Measurements from ENCODE around the gene EYS. TPM values are rescaled to one million over a fixed set of nuclear protein-coding genes. Genes with fewer than 3 reads are reported as not detected.
"Not testable (repeated sequence)": the region's sequence is repeated elsewhere in the genome, so short reads cannot be mapped to it uniquely, and the experiment has no call there.

The EYS gene
- total RNA-seq, 1 donor from 2014 or later: not detected

DNA sequence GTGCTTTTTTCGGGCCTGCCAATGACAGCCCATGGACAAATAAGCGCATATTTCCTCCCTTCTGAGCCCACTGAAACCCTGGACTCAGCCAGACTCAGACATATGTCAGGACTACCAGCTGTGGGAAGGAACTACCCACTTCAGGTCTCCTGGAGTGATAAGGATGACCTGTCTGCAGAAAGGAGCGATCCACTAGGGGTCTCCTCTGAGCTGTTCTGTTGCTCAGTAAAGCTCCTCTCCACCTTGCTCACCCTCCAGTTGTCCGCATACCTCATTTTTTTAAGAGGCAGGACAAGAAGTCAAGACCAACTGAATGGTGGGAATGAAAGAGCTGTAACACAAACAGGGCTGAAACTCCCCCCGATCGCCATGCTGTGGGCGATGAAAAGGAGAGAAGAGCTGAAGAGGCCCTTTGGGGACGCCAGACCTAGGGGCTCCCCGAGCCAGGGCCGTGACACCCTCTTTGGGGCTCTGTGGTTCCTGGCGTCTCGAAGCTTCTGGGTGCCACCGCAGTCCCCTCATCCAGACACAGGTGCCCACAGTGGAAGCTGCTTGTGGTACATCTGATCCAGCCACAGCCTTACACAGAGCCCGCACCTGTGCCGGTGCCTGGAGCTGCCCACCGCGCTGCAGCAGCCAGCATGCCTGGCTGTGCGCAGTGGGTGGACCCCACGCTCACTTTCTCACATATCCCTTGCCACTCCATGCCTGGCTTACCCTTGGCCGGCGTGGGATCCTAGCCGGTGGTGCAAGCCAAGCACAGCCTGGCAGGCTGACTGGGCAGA lies 68.8 kb downstream of the EYS start:
- intact Hi-C loops (cut with micrococcal nuclease): no loop called here
- no peak for ATAC-seq
- no peak for DNase-seq

DNA sequence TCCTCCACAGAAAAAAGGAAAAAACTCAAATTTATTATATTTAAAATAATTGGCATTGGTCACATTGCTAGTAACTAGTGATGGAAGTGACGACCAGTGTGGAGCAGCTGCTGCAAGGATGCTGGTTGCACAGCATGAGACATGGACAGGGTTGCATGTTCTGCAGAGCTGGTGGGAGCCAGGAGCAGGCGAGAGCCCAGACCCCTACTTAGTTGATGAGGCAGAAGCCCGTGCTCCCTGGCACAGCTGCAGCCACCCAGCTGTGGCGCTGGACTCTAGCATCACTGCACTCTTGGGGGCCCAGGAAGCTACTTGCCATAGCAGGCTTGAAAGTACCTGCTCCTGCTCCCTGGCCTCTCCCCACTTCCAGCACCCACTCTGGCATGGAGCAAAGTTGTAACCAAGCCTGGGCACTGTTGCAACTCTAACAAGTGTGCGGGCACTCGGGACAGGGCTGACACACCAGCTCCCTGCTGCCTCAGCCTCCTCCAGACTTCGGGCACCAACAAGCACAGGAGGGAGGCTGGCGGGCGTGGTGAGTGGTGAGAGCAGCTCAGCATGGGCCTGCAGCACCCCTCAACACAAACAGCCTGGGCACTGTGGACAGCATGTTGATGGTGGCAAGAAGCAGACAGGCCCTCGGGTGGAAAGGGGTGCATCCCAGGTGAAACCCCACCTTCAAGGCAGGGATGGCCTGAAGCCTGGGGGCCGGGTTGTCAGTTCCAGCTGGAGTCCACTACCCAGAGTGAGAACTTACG lies 69.6 kb downstream of the EYS start:
- no peak for DNase-seq
- intact Hi-C loops (cut with micrococcal nuclease): no loop called here
- no peak for ATAC-seq

DNA sequence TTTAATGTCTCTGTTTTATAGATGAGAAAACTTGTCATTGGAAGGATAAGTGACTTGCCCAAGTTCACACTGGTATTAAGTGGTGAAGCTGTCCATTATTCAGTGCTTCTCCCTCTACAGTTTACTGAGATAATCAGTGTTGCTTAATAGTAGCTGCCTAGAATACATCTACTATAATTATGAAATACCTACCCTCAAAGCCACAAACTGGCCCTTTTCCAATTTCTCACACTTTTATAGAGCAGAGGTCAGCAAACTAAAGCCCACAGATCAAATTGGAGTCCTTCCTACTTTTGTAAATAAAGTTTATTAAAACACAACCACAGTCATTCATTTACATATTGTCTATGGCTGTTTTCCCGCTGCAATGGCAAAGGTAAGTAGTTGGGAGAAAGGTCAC lies 73.5 kb downstream of the EYS start:
- DNase-seq (no peak), ATAC-seq (no peak)
- intact Hi-C loops (cut with micrococcal nuclease): no loop called here

DNA sequence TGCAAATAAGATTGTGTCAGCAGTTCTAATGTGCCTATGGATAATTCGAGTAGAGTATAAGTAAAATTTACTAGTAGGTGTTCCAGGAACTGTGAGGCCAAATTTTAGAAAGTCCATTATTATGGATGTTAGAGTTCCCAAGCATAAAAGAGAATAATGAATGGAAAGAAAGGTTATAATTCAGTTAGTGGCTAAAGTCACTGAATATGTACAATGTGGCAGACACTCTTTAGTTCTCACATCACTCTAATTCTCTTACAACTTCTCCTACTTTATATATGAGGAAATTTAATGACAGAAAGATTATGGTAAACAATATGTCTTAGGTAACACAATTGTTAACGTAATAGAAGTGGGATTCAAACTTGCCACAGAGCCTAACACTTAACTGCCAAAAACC lies 75.3 kb downstream of the EYS start:
- intact Hi-C loops (cut with micrococcal nuclease): no loop called here
- ATAC-seq (no peak), DNase-seq (no peak)

DNA sequence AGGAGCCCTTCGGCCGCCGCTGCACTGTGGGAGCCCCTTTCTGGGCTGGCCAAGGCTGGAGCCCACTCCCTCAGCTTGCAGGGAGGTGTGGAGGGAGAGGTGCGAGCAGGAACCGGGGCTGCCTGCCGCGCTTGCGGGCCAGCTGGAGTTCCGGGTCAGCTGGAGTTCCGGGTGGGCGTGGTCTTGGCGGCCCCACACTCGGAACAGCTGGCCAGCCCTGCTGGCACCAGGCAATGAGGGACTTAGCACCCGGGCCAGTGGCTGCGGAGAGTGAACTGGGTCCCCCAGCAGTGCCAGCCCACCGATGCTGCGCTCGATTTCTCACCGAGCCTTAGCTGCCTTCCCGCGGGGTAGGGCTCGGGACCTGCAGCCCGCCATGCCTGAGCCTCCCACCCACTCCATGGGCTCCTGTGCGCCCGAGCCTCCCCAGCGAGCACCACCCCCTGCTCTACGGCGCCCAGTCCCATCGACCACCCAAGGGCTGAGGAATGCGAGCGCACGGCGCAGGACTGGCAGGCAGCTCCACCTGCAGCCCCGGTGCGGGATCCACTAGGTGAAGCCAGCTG lies 79.5 kb downstream of the EYS start:
- ATAC-seq; intact Hi-C loops (cut with micrococcal nuclease); DNase-seq: not testable (repeated sequence)

DNA sequence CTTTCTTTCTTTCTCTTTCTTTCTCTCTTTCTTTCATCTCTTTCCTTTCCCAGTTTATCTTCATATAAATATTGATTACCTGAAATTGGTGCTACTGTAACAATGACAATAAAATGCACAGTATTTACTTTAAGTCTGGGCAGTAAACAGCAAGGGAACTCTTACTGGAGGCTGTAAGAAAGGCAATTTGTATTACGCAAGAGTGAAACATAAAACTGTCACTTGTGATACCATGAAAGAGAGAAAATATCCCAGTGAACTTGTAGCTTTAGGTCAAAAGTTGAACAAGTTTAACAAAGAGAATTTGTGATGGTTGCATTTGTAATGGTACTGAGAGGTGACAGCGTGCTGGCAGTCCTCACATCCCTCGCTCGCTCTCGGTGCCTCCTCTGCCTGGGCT lies 80.0 kb downstream of the EYS start:
- intact Hi-C loops (cut with micrococcal nuclease): no loop called here
- ATAC-seq (no peak), DNase-seq (no peak)

DNA sequence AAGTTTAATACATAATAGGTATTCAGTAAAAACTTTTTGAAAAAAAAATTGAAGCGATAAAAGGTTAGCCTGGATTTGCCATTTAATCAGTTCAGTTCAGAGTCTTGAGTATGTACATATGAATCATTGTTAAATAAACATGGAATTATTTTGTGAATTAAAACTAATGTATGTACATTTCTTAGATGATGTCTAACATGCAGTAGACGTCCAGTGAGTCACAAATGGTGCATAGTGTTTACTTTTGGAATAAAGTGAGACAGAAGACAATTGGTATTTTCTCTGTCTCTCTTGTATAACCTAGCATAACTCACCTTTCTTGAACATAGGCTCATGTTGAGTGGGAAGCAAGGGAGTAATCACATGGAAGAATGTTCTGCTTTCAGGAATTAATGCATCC lies 83.5 kb downstream of the EYS start:
- ATAC-seq (no peak), DNase-seq (no peak)
- intact Hi-C loops (cut with micrococcal nuclease): no loop called here

DNA sequence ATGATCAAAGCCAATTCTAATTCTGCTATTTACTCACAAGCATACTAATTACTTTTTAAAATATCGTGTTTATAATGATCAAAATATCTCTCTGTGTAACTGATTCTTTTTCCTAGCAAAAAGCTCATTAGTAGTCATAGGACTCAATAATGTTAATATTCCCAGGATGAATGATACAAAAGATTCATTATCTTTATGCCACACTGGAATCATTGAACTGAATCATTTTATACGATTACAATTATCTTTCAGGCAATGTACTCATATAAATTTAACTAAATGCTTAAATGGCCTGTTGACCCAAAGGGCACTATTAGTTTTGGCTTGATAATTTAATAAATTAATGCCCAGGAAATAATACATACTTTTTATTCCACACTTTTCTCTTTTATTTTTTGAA lies 96.3 kb downstream of the EYS start:
- intact Hi-C loops (cut with micrococcal nuclease): no loop called here
- ATAC-seq: no peak
- DNase-seq: no peak

DNA sequence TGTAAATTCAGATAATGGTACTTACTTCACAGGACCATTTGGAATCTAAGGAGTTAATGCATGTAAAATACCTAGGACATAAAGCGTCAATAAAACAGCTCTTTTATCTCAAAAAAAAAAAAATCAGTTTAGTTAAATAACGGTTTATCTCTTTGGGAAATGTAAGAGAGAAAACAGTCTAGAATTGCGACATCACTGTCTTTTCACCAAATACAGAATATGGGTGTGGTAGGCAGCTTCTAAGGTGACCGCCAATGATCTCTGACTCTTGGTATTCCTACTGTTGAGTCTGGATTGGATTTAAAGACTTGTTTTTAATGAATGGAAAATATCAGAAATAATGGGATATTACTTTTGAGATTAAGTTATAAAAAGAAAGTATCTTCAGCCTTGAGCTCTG lies 111.5 kb downstream of the EYS start:
- DNase-seq (no peak), ATAC-seq (no peak)
- intact Hi-C loops (cut with micrococcal nuclease): no loop called here

DNA sequence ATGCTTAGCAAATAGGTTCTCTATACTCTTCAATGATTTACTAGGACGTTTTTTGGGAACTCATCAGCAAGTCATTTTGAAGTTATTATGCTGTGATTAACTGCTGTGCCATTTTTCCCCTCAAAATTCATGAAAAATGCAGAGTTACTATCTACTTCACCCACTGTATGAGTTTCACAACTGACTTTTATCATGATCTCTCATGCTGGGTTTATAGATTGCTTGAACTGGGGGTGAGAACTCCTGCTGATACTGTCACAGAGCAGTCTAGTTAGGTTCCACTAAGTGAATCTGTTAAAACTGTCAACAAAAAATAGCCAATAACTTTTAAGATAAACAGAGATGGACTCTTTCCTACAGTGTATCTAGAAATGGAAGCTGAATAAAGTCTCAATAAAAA lies 136.7 kb downstream of the EYS start:
- ATAC-seq (no peak), DNase-seq (no peak)
- intact Hi-C loops (cut with micrococcal nuclease): no loop called here

DNA sequence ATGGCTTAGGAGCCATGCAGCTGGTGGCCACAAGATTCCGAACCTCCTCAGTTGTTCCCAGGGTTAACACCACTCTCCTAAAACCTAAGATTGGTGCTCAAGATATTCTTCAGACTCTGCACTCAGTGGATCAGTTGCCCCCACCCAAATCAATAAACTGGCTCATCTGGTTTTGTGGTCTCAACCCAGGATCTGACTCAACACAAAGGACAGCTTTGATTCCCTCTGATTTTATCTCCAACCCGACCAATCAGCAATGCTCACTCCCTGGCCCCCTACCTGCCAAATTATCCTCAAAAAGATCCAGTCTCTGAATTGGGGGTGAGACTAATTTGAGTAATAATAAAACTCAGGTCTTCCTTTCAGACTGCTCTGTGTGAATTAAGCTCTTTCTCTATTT lies 137.5 kb downstream of the EYS start:
- DNase-seq (no peak), ATAC-seq (no peak)
- intact Hi-C loops (cut with micrococcal nuclease): no loop called here

DNA sequence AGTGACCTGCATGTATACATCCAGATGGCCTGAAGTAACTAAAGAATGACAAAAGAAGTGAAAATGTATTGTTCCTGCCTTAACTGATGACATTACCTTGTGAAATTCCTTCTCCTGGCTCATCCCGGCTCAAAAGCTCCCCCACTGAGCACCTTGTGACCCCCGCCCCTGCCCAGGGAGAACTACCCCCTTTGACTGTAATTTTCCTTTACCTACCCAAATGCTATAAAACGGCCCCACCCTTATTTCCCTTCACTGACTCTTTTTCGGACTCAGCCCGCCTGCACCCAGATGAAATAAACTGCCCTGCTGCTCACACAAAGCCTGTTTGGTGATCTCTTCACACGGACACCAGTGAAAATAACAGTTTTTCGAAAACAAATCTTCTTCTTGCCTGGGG lies 138.0 kb downstream of the EYS start:
- intact Hi-C loops (cut with micrococcal nuclease); ATAC-seq; DNase-seq: not testable (repeated sequence)

DNA sequence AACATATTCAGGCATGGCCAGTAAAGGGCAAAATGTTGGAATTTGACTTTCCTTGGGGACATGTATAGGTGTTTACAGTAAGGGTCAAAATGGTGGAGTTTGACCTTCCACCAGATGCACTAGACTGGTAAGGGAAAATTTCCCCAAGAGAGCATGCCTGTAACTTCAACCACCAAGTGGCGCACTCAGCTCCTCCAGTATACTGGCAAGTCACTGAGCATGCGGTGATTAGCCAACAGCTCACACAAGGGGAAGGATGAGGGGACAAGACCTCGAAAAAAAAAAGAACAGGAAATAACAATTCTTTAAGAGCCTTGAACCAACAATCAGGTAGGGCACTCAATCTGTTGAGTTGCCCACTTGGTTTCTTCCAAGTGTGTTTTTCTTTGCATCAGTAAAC lies 140.9 kb downstream of the EYS start:
- DNase-seq: no peak
- intact Hi-C loops (cut with micrococcal nuclease): no loop called here
- ATAC-seq: no peak

DNA sequence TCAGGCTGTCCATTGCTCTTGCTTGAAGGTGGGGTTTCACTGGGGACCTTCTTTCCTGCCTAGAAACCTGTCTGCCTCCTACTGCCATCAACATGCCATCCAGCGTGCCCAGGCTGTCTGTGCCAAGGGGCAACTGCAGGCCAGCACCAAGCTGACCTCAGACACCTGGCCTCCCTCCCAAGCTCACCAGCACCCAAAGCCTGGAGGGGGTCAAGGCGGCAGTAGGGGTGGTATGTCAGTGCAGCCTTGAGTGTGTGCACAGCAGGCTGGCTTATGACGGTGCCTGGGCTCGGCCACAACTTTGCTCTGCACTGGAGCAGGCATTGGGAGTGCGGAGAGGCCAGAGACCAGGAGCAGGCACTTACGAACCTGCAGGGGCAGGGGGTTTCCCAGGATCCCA lies 149.0 kb downstream of the EYS start:
- DNase-seq (no peak), ATAC-seq (no peak)
- intact Hi-C loops (cut with micrococcal nuclease): no loop called here

DNA sequence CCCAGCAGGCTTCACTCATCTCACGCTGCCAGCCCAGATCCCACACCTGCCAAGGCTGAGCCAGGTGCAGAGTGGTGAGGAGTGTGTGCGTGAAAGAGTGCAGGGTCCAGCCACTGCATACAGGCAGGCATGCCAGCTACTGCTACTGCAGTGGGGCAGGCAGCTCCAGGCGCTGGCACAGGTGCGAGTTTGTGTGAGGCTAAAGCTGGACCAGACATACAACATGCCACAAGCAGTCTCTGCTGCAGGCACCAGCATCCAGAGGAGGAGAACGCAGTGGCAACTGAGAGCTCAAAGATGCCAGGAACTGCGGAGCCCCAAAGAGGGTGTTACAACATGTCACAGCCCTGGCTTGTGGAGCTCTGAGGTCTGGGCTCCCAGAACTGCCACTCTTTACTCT lies 149.8 kb downstream of the EYS start:
- intact Hi-C loops (cut with micrococcal nuclease): no loop called here
- DNase-seq (no peak), ATAC-seq (no peak)

DNA sequence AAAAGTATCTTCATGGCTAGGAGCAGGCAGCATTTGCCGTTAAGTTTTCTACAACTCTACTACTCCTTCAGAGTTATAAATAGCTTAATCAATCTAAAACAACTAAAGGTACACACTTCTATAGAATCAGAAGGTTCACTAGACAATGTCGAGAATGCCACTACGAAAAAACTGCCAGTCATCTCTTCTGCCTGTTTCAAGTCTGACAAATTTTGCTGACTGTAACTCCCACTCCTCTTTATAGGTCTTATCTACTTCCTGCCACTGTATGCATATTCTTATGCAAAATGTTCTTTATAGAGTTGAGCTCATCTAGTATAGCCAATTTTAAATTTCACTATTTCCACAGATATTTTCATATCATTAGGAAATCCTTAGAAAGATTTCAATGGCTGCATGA lies 160.1 kb downstream of the EYS start:
- DNase-seq: no peak
- intact Hi-C loops (cut with micrococcal nuclease): no loop called here
- ATAC-seq: no peak

DNA sequence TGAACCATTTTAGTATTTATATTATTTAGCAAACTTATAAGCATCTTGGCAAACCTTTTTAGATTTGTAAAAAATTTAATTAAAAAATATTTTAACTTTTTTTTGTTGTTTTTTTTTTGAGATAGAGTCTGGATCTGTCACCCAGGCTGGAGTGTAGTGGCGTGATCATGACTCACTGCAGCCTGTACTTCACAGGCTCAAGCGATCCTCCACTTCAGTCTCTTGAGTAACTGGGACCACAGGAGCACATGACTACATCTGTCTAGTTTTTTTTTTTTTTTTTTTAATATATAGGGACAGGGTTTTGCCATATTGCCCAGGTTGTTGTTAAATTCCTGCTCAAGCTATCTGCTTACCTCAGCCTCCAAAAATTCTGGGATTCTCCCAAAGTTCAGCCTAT lies 161.1 kb downstream of the EYS start:
- no peak for DNase-seq
- intact Hi-C loops (cut with micrococcal nuclease): no loop called here
- ATAC-seq: no peak

DNA sequence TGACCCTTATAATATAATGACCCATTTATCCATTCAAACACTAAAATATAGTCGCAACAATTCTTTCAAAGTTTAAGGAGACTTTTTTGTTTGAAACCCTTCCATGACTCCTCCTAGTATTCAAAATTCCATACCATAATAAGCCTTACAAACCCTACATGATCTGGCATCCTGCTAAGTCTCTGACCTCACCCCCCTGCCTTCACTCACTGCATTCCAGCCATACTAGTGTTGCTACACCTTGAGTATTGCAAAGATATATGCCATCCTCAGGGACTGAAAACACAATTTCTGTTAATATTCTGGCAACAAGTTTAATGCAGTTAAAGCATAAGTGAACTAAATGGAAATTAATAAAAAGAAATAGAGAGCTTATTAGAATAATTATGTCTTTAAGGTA lies 168.4 kb downstream of the EYS start:
- DNase-seq (no peak), ATAC-seq (no peak)
- intact Hi-C loops (cut with micrococcal nuclease): no loop called here

DNA sequence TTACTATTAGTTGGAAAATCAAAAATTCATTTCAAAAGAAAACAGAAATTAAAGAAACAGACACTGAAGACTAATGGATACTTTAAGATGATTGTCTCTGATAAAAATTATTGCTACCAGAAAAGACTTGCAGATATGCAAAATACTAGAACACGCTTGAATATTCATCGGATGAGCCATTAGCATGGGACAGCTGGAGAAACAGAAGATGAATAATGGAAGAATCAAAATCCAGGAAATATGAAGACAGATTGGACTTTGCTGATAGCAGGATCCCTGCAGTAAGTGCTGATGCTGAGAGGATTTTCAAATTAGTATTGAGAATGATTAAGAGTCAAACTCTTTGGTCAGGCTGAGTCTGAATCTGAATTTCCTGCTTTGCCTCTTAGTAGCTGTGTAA lies 169.4 kb downstream of the EYS start:
- ATAC-seq (no peak), DNase-seq (no peak)
- intact Hi-C loops (cut with micrococcal nuclease): no loop called here

DNA sequence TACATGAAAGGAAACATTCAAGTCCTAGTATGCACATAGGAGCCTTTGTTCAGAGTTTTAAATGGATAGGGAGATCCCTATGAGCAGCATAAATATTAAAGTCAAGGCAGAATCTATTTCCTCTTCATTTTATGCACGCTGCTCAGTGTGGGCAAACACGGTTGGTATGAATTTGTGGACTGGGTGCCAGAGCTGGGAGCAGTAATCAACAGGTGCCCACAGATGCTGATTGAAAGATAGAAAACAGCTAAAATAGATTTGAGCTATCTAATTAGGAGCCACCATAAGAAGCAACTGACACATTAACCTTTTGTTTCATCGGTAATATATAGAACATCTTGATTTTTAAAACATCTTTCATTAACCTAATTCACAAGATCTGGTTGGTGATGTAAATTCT lies 175.5 kb downstream of the EYS start:
- intact Hi-C loops (cut with micrococcal nuclease): no loop called here
- DNase-seq (no peak), ATAC-seq (no peak)

DNA sequence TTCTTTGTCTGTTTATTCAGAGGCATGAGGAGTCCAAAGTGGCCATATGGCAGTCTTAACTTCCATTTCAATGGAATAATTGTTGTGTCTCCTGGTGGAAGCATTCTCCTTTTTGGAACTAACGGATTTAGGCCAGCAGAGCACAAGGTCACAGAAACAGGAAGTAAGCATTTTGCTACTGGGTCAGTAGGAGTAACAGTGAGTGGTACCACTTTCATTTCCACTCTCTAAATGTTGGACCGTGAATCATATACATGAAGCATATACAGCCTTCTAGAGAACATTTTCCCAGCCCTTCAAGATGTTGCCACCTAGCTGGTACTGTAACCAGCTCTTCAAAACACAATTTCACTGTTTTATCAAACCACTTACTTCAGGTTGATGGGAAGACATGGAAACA lies 182.8 kb downstream of the EYS start:
- no peak for DNase-seq
- intact Hi-C loops (cut with micrococcal nuclease): no loop called here
- ATAC-seq: no peak
